GM18517 (cell line): ENCODE measurements around the gene MCRIP2.

Experiments
- ATAC-seq: cut with Tn5 transposase; IDR thresholded peaks from one replicate; pipeline ENCODE4 v1.9.1; 2021; ENCODE audit warnings: mild to moderate bottlenecking, moderate library complexity; ENCODE audit not compliant: unreplicated experiment

The MCRIP2 gene

GRCh38 chr16:616733-617586, 24.7 kb upstream of the MCRIP2 start:
- no peak for ATAC-seq

GRCh38 chr16:617855-618254, 23.8 kb upstream of the MCRIP2 start:
- ATAC-seq = no peak

- no peak for ATAC-seq
Measured at GRCh38 chr16:619476-620100, 22.0 kb upstream of the MCRIP2 start.

GRCh38 chr16:620700-621525, 20.7 kb upstream of the MCRIP2 start:
- no peak for ATAC-seq

GRCh38 chr16:621526-622105, 20.0 kb upstream of the MCRIP2 start:
- ATAC-seq = no peak

- ATAC-seq = no peak
Measured at GRCh38 chr16:622920-623280, 18.7 kb upstream of the MCRIP2 start.

GRCh38 chr16:624526-625070, 17.0 kb upstream of the MCRIP2 start:
- no peak for ATAC-seq

GRCh38 chr16:625117-625976, 16.3 kb upstream of the MCRIP2 start:
- ATAC-seq = no peak

- no peak for ATAC-seq
Measured at GRCh38 chr16:625977-626765, 15.5 kb upstream of the MCRIP2 start.

- no peak for ATAC-seq
Measured at GRCh38 chr16:626787-627453, 14.7 kb upstream of the MCRIP2 start.

GRCh38 chr16:627454-628239, 14.0 kb upstream of the MCRIP2 start:
- no peak for ATAC-seq

GRCh38 chr16:628321-629061, 13.1 kb upstream of the MCRIP2 start:
- no peak for ATAC-seq

- no peak for ATAC-seq
Measured at GRCh38 chr16:629185-629832, 12.3 kb upstream of the MCRIP2 start.

GRCh38 chr16:629833-630248, 11.8 kb upstream of the MCRIP2 start:
- ATAC-seq = no peak

- ATAC-seq = no peak
Measured at GRCh38 chr16:630249-630814, 11.3 kb upstream of the MCRIP2 start.

- no peak for ATAC-seq
Measured at GRCh38 chr16:630815-631405, 10.7 kb upstream of the MCRIP2 start, which contains the start of gene WFIKKN1. WFIKKN1 (plus strand) TSS chr16:630985; CDS start chr16:631254, 269 bp downstream.
